ENCODE results near the gene KTN1. TPM values are rescaled to one million over a fixed set of nuclear protein-coding genes. Genes with fewer than 3 reads are reported as not detected.

Gene KTN1
- polyA plus RNA-seq, 1 donor from 2014 or later: 95.0 TPM

DNA sequence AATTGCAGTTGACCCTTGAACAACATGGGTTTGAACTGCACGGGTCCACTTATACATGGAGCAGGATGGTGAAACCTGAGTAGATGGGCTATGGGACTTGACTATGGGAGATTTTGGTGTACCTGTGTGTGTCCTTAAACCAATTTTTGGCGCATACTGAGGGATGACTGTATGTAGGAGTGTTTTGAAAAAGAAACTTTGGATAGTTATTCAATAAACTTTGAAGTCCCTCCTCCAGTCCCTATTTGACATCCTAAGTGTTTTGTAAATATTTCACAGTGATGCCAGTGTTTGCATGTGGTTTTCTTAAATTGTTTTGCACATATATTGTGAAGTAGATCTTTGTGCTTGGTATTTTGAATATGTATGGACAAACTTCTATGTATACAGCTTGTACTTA lies 12.4 kb downstream of the KTN1 start:
- H3K27ac ChIP-seq (ENCODE audit: low read length): no peak overlapping the region

DNA sequence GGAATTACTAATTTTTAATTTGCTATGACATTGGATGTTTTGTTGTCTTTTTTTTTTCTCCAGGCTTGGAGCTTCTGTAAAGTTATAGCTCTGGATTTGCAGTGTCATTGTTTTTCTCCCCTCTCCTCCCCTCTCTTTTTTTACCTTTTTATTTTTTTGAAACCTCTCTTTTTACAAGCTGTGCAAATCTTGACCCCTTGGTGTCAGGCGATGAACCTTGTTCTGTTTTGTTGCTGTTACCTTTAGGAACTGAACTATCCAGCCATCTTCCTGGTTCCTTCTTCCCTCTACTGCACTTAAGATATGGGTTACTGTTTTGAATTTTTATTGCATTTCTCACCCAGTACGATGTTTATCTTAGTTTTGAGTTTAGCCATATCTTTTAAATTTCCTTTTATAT lies 13.7 kb downstream of the KTN1 start:
- Histone ChIP-seq H3K79me2 (replicated peaks; ENCODE audit: insufficient read depth, low read length) (peaks cover 49% of the 10 kb centered on the region), H3K36me3 (ENCODE audit: insufficient read depth, low read length) (no peaks in the 10 kb centered on the region), H2AFZ (ENCODE audit: low read depth, low read length) (no peak overlapping the region), H3F3A (ENCODE audit: insufficient read depth, low read length, poor library complexity, severe bottlenecking) (no peaks in the 10 kb centered on the region), H4K20me1 (ENCODE audit: insufficient read depth) (no peaks in the 10 kb centered on the region), H3K9me2 (ENCODE audit: insufficient read depth, low read length) (no peaks in the 10 kb centered on the region), H3K4me3 (ENCODE audit: low read length) (no peak overlapping the region), H3K9ac (ENCODE audit: low read length) (no peak overlapping the region), H3K9me3 (ENCODE audit: low read length) (no peaks in the 10 kb centered on the region), H3K27ac (ENCODE audit: low read length) (no peak overlapping the region), H3K27me3 (ENCODE audit: insufficient read depth, low read depth, low read length) (no peaks in the 10 kb centered on the region), H3K4me2 (ENCODE audit: low read length) (no peak overlapping the region)
- TF ChIP-seq, protein P1, sequence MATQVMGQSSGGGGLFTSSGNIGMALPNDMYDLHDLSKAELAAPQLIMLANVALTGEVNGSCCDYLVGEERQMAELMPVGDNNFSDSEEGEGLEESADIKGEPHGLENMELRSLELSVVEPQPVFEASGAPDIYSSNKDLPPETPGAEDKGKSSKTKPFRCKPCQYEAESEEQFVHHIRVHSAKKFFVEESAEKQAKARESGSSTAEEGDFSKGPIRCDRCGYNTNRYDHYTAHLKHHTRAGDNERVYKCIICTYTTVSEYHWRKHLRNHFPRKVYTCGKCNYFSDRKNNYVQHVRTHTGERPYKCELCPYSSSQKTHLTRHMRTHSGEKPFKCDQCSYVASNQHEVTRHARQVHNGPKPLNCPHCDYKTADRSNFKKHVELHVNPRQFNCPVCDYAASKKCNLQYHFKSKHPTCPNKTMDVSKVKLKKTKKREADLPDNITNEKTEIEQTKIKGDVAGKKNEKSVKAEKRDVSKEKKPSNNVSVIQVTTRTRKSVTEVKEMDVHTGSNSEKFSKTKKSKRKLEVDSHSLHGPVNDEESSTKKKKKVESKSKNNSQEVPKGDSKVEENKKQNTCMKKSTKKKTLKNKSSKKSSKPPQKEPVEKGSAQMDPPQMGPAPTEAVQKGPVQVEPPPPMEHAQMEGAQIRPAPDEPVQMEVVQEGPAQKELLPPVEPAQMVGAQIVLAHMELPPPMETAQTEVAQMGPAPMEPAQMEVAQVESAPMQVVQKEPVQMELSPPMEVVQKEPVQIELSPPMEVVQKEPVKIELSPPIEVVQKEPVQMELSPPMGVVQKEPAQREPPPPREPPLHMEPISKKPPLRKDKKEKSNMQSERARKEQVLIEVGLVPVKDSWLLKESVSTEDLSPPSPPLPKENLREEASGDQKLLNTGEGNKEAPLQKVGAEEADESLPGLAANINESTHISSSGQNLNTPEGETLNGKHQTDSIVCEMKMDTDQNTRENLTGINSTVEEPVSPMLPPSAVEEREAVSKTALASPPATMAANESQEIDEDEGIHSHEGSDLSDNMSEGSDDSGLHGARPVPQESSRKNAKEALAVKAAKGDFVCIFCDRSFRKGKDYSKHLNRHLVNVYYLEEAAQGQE (IDR thresholded peaks at IDR 0.05; ENCODE audit: borderline replicate concordance): no peak
- TF ChIP-seq RAD21 (conservative IDR thresholded peaks at IDR 0.05) (no peak), EP300 (conservative IDR thresholded peaks at IDR 0.05; ENCODE audit: poor library complexity, severe bottlenecking) (no peak), SMC3 (conservative IDR thresholded peaks at IDR 0.05; ENCODE audit: poor library complexity) (no peak), MXI1 (conservative IDR thresholded peaks at IDR 0.05; ENCODE audit: poor library complexity, severe bottlenecking) (no peak), POLR2AphosphoS5 (IDR thresholded peaks at IDR 0.05) (no peak), EZH2 (IDR thresholded peaks at IDR 0.05; ENCODE audit: borderline replicate concordance, insufficient read depth, low read length, poor library complexity, severe bottlenecking) (no peak), TAF1 (IDR thresholded peaks at IDR 0.05; ENCODE audit: low read depth) (no peak)
- TF ChIP-seq, protein P2, sequence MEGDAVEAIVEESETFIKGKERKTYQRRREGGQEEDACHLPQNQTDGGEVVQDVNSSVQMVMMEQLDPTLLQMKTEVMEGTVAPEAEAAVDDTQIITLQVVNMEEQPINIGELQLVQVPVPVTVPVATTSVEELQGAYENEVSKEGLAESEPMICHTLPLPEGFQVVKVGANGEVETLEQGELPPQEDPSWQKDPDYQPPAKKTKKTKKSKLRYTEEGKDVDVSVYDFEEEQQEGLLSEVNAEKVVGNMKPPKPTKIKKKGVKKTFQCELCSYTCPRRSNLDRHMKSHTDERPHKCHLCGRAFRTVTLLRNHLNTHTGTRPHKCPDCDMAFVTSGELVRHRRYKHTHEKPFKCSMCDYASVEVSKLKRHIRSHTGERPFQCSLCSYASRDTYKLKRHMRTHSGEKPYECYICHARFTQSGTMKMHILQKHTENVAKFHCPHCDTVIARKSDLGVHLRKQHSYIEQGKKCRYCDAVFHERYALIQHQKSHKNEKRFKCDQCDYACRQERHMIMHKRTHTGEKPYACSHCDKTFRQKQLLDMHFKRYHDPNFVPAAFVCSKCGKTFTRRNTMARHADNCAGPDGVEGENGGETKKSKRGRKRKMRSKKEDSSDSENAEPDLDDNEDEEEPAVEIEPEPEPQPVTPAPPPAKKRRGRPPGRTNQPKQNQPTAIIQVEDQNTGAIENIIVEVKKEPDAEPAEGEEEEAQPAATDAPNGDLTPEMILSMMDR (IDR thresholded peaks at IDR 0.05; ENCODE audit: poor library complexity, severe bottlenecking): no peak

More for the DNA sequence above, 12.4 kb downstream of the KTN1 start:
- Histone ChIP-seq H3K4me2 (ENCODE audit: low read length) (no peak overlapping the region), H3K4me3 (ENCODE audit: low read length) (no peak overlapping the region), H3K9me3 (ENCODE audit: low read length) (no peaks in the 10 kb centered on the region), H3K36me3 (ENCODE audit: insufficient read depth, low read length) (no peaks in the 10 kb centered on the region), H3K27me3 (ENCODE audit: insufficient read depth, low read depth, low read length) (no peaks in the 10 kb centered on the region), H3K79me2 (replicated peaks; ENCODE audit: insufficient read depth, low read length) (peaks cover 53% of the 10 kb centered on the region), H2AFZ (ENCODE audit: low read depth, low read length) (no peak overlapping the region), H4K20me1 (ENCODE audit: insufficient read depth) (no peaks in the 10 kb centered on the region), H3K9me2 (ENCODE audit: insufficient read depth, low read length) (no peaks in the 10 kb centered on the region), H3K9ac (ENCODE audit: low read length) (no peak overlapping the region), H3F3A (ENCODE audit: insufficient read depth, low read length, poor library complexity, severe bottlenecking) (no peaks in the 10 kb centered on the region)
- no peak for TF ChIP-seq TAF1 (IDR thresholded peaks at IDR 0.05; ENCODE audit: low read depth)
- TF ChIP-seq, protein P2 (IDR thresholded peaks at IDR 0.05; ENCODE audit: poor library complexity, severe bottlenecking): no peak
- TF ChIP-seq SMC3 (conservative IDR thresholded peaks at IDR 0.05; ENCODE audit: poor library complexity): no peak
- no peak for TF ChIP-seq RAD21 (conservative IDR thresholded peaks at IDR 0.05)
- no peak for TF ChIP-seq EZH2 (IDR thresholded peaks at IDR 0.05; ENCODE audit: borderline replicate concordance, insufficient read depth, low read length, poor library complexity, severe bottlenecking)
- no peak for TF ChIP-seq POLR2AphosphoS5 (IDR thresholded peaks at IDR 0.05)
- no peak for TF ChIP-seq EP300 (conservative IDR thresholded peaks at IDR 0.05; ENCODE audit: poor library complexity, severe bottlenecking)
- TF ChIP-seq MXI1 (conservative IDR thresholded peaks at IDR 0.05; ENCODE audit: poor library complexity, severe bottlenecking): no peak
- TF ChIP-seq, protein P1 (IDR thresholded peaks at IDR 0.05; ENCODE audit: borderline replicate concordance): no peak

All from neural cell (in vitro differentiated cells).